GM12891 (cell line): Measurements from ENCODE around the gene PIP5K1C.
"Not testable (repeated sequence)": the region's sequence is repeated elsewhere in the genome, so short reads cannot be mapped to it uniquely, and the experiment has no call there.

ENCODE experiments used
- POLR2A ChIP-seq: IDR thresholded peaks from 2 replicates; pipeline ENCODE4 v1.6.1; 2011; ENCODE audit warnings: low read depth, low read length, control low read depth
- POLR2AphosphoS5 ChIP-seq: IDR thresholded peaks from 2 replicates; pipeline ENCODE4 v1.6.1; 2011; ENCODE audit warnings: low read depth, low read length, control low read depth

GRCh38 chr19:3628766-3629165 lies 71.5 kb downstream of the PIP5K1C start:
- not testable (repeated sequence) for TF ChIP-seq POLR2A, POLR2AphosphoS5
